Measurements from ENCODE around the gene DOCK8. TPM values are rescaled to one million over a fixed set of nuclear protein-coding genes. Genes with fewer than 3 reads are reported as not detected.
A peak's percentile ranks its signal among the peaks of the same experiment; 100 is the strongest.

Gene DOCK8
- total RNA-seq, 2 experiments from 2014 or later, result 59.0 to 145 TPM

DNA sequence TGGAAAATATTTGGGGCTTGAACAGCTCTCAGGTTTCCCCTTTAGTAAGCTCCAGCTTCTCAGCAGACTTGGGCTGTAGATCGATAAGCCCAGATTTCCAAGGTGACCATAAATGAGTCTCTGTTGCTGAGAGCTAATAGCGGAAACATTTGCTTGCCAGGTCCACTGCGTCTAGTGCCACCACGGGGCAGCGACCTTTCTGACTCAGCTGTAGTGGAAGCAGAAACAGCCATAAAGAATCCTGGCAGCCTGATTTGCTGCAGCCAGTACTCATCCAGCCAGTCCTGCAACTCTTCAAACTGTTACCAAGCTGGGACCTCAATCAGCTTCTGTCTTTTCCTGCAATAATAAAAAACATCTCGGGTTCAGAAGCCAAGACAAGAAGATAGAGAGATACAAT lies 241.7 kb downstream of the DOCK8 start:
- intact Hi-C loops (cut with micrococcal nuclease; ENCODE audit: unreplicated experiment), result no loop called here
- Histone ChIP-seq H3K27ac (ENCODE audit: low read depth, low read length, poor library complexity, severe bottlenecking) (no peak overlapping the region), H3K4me3 (ENCODE audit: low read depth, low read length, poor library complexity, severe bottlenecking) (no peak overlapping the region), H2AFZ (ENCODE audit: low read length) (no peak overlapping the region), H3K9me3 (ENCODE audit: low read length) (no peaks in the 10 kb centered on the region), H3K4me1 (ENCODE audit: insufficient read depth, low read length, poor library complexity, severe bottlenecking) (no peaks in the 10 kb centered on the region), H3K36me3 (ENCODE audit: insufficient read depth, low read length) (peaks cover 78% of the 10 kb centered on the region), H3K79me2 (ENCODE audit: insufficient read depth, low read depth, low read length) (no peaks in the 10 kb centered on the region), H3K9me2 (ENCODE audit: insufficient read depth, low read length) (no peaks in the 10 kb centered on the region), H3K4me2 (ENCODE audit: low read length) (no peak overlapping the region), H4K20me1 (ENCODE audit: insufficient read depth, low read length) (no peaks in the 10 kb centered on the region)
- BruUV-seq (replicated peaks), result no TSS peak
- DNase-seq (ENCODE audit: low spot score), result no peak
- TF ChIP-seq, protein P1, sequence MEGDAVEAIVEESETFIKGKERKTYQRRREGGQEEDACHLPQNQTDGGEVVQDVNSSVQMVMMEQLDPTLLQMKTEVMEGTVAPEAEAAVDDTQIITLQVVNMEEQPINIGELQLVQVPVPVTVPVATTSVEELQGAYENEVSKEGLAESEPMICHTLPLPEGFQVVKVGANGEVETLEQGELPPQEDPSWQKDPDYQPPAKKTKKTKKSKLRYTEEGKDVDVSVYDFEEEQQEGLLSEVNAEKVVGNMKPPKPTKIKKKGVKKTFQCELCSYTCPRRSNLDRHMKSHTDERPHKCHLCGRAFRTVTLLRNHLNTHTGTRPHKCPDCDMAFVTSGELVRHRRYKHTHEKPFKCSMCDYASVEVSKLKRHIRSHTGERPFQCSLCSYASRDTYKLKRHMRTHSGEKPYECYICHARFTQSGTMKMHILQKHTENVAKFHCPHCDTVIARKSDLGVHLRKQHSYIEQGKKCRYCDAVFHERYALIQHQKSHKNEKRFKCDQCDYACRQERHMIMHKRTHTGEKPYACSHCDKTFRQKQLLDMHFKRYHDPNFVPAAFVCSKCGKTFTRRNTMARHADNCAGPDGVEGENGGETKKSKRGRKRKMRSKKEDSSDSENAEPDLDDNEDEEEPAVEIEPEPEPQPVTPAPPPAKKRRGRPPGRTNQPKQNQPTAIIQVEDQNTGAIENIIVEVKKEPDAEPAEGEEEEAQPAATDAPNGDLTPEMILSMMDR (conservative IDR thresholded peaks at IDR 0.05; ENCODE audit: low read length), result no peak
- no peak for TF ChIP-seq EZH2phosphoT487 (IDR thresholded peaks at IDR 0.05; ENCODE audit: borderline replicate concordance, low read depth, low read length)
- CTCF ChIA-PET (ENCODE audit: unreplicated experiment), result no interaction called here
- POLR2A ChIA-PET, result interaction anchor here (0.6 to 1.1 kb wide), 4 partner anchors 10 to 311 kb away, joined by 3 read pairs; no protein-coding TSS in a partner anchor

DNA sequence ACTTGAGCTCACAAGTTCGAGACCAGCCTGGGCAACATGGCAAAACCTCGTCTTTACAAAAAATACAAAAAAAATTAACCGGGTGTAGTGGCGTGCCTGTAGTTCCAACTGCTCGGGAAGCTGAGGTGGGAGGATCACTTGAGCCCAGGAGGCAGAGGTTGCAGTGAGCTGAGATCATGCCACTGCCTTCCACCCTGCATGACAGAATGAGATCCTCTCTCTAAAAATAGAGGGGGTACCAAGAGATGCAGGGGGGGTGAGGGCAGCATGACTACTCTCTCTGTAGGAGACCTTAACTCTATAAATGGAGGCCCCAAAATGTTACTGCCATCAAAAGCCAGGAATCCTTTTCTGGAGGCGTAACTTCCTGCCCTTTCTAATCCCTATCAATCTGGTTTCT lies 243.9 kb downstream of the DOCK8 start:
- H3K79me2 ChIP-seq (ENCODE audit: insufficient read depth, low read depth, low read length), result no peaks in the 10 kb centered on the region
- no peak overlapping the region for H2AFZ ChIP-seq (ENCODE audit: low read length)
- TF ChIP-seq, protein P1 (conservative IDR thresholded peaks at IDR 0.05; ENCODE audit: low read length), result no peak
- TF ChIP-seq EZH2phosphoT487 (IDR thresholded peaks at IDR 0.05; ENCODE audit: borderline replicate concordance, low read depth, low read length), result no peak
- H3K4me2 ChIP-seq (ENCODE audit: low read length), result no peak overlapping the region
- no peaks in the 10 kb centered on the region for H3K4me1 ChIP-seq (ENCODE audit: insufficient read depth, low read length, poor library complexity, severe bottlenecking)
- intact Hi-C loops (cut with micrococcal nuclease; ENCODE audit: unreplicated experiment), result no loop called here
- peaks cover 80% of the 10 kb centered on the region for H3K36me3 ChIP-seq (ENCODE audit: insufficient read depth, low read length)
- H3K9me3 ChIP-seq (ENCODE audit: low read length), result no peaks in the 10 kb centered on the region
- no peak overlapping the region for H3K4me3 ChIP-seq (ENCODE audit: low read depth, low read length, poor library complexity, severe bottlenecking)
- no peak overlapping the region for H3K27ac ChIP-seq (ENCODE audit: low read depth, low read length, poor library complexity, severe bottlenecking)
- H3K9me2 ChIP-seq (ENCODE audit: insufficient read depth, low read length), result no peaks in the 10 kb centered on the region
- CTCF ChIA-PET (ENCODE audit: unreplicated experiment), result no interaction called here
- POLR2A ChIA-PET, result no interaction called here
- H4K20me1 ChIP-seq (ENCODE audit: insufficient read depth, low read length), result no peaks in the 10 kb centered on the region
- no TSS peak for BruUV-seq (replicated peaks)
- no peak for DNase-seq (ENCODE audit: low spot score)

- Histone ChIP-seq H3K4me3 (ENCODE audit: low read depth, low read length, poor library complexity, severe bottlenecking) (no peak overlapping the region), H3K9me2 (ENCODE audit: insufficient read depth, low read length) (no peaks in the 10 kb centered on the region), H3K27ac (ENCODE audit: low read depth, low read length, poor library complexity, severe bottlenecking) (no peak overlapping the region), H3K9me3 (ENCODE audit: low read length) (no peaks in the 10 kb centered on the region), H3K36me3 (ENCODE audit: insufficient read depth, low read length) (peaks cover 82% of the 10 kb centered on the region), H3K79me2 (ENCODE audit: insufficient read depth, low read depth, low read length) (no peaks in the 10 kb centered on the region), H4K20me1 (ENCODE audit: insufficient read depth, low read length) (no peaks in the 10 kb centered on the region), H3K4me1 (ENCODE audit: insufficient read depth, low read length, poor library complexity, severe bottlenecking) (no peaks in the 10 kb centered on the region), H3K4me2 (ENCODE audit: low read length) (no peak overlapping the region), H2AFZ (ENCODE audit: low read length) (no peak overlapping the region)
- CTCF ChIA-PET (ENCODE audit: unreplicated experiment), result no interaction called here
- no TSS peak for BruUV-seq (replicated peaks)
- POLR2A ChIA-PET, result interaction anchor here (1.0 to 3.2 kb wide), 3 partner anchors 9 to 44 kb away, joined by 3 to 12 read pairs (median 4); partner anchors contain the start of gene KANK1
- intact Hi-C loops (cut with micrococcal nuclease; ENCODE audit: unreplicated experiment), result no loop called here
- TF ChIP-seq, protein P1 (conservative IDR thresholded peaks at IDR 0.05; ENCODE audit: low read length), result peak; percentile 27; the same call in 1 of the 2 replicates
- TF ChIP-seq EZH2phosphoT487 (IDR thresholded peaks at IDR 0.05; ENCODE audit: borderline replicate concordance, low read depth, low read length), result no peak
- peak; percentile 10 for DNase-seq (ENCODE audit: low spot score)
These were observed 245.1 kb downstream of the DOCK8 start for GRCh38 chr9:459491-460444.
